Measurements from ENCODE around the gene SCYL1.

SCYL1 gene

GRCh38 chr11:65524741-65525545, at the start of gene SCYL1:
SCYL1 (plus strand) TSS chr11:65525083; CDS start chr11:65525154, 71 bp downstream.
- peak; percentile 70 to 80 (median 71) for DNase-seq (ENCODE audit: low read depth in 3 of 3)

GRCh38 chr11:65476632-65477148, 48.2 kb upstream of the SCYL1 start:
- no peak for DNase-seq (ENCODE audit: low read depth in 3 of 3)

GRCh38 chr11:65477149-65477965, 47.5 kb upstream of the SCYL1 start:
- peak; percentile 86 to 92 (median 88) for DNase-seq (ENCODE audit: low read depth in 3 of 3)

- no peak for DNase-seq (ENCODE audit: low read depth in 3 of 3)
Observed at GRCh38 chr11:65478388-65479183, 46.3 kb upstream of the SCYL1 start.

- DNase-seq (ENCODE audit: low read depth in 3 of 3) = no peak
Observed at GRCh38 chr11:65479184-65480145, 45.4 kb upstream of the SCYL1 start.

- no peak for DNase-seq (ENCODE audit: low read depth in 3 of 3)
Observed at GRCh38 chr11:65482306-65482850, 42.5 kb upstream of the SCYL1 start.

- DNase-seq (ENCODE audit: low read depth in 3 of 3) = no peak
Observed at GRCh38 chr11:65485920-65486219, 39.0 kb upstream of the SCYL1 start.

- no peak for DNase-seq (ENCODE audit: low read depth in 3 of 3)
Observed at GRCh38 chr11:65486570-65487466, 38.1 kb upstream of the SCYL1 start.

GRCh38 chr11:65487467-65488272, 37.2 kb upstream of the SCYL1 start:
- DNase-seq (ENCODE audit: low read depth in 3 of 3) = no peak

- no peak for DNase-seq (ENCODE audit: low read depth in 3 of 3)
Observed at GRCh38 chr11:65488273-65489034, 36.4 kb upstream of the SCYL1 start.

GRCh38 chr11:65489035-65489705, 35.7 kb upstream of the SCYL1 start:
- DNase-seq (ENCODE audit: low read depth in 3 of 3) = no peak

GRCh38 chr11:65489706-65490320, 35.1 kb upstream of the SCYL1 start:
- DNase-seq (ENCODE audit: low read depth in 3 of 3) = no peak

GRCh38 chr11:65491163-65491465, 33.8 kb upstream of the SCYL1 start:
- no peak for DNase-seq (ENCODE audit: low read depth in 3 of 3)

- no peak for DNase-seq (ENCODE audit: low read depth in 3 of 3)
Observed at GRCh38 chr11:65491614-65492386, 33.1 kb upstream of the SCYL1 start.

GRCh38 chr11:65492387-65492636, 32.6 kb upstream of the SCYL1 start:
- DNase-seq (ENCODE audit: low read depth in 3 of 3) = no peak

- no peak for DNase-seq (ENCODE audit: low read depth in 3 of 3)
Observed at GRCh38 chr11:65492637-65493366, 32.1 kb upstream of the SCYL1 start.

All from stimulated activated CD4-positive, alpha-beta T cell treated with anti-CD3 and anti-CD28 coated beads, TNF-alpha, amount 100 ng/mL, for 48 hours (primary cell).